Transverse colon (tissue), 3 donors: ENCODE measurements around the gene GATB.

Experiments used
- CTCF ChIP-seq, 5 experiments: fragments of 200-600 bp in 3 of 5; fragments of 450-650 bp in 2 of 5; sonication (generic) in 3 of 5; IDR thresholded peaks; 1 replicate in 2 of 5; 2 replicates in 3 of 5; pipeline ENCODE4 v1.5.1; 2016 to 2017; ENCODE audit warnings: antibody characterized with exemption in 5 of 5, inconsistent platforms in 3 of 5, mild to moderate bottlenecking in 2 of 5, moderate library complexity in 1 of 5
- EP300 ChIP-seq: sonication (generic); formaldehyde crosslinking; IDR thresholded peaks from one replicate; pipeline ENCODE4 v1.6.1; 2017; ENCODE audit warnings: antibody characterized with exemption, low read depth
- POLR2A ChIP-seq: fragments of 450-650 bp; IDR thresholded peaks from one replicate; pipeline ENCODE4 v1.6.1; 2016; ENCODE audit warnings: antibody characterized with exemption, mild to moderate bottlenecking, moderate library complexity

DNA sequence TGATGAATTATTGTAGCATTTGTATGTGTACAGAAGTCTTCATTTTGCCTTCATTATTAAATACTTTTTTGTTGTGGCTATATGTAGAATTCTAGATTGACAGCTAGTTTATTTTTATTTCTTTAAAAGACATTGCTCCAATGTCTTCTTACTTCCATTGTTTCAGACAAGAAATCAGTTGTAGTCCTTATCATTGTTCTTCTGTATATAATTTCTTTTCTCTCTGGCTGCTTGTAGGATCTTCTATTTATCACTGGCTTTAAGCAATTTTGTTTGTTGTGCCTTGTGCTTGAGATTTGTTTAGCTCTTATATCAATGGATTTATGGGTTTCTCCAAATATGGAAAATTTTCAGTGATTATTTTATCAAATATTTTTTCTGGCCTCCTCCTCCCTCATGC, 13.5 kb upstream of the GATB start:
- TF ChIP-seq CTCF (IDR thresholded peaks at IDR 0.05) (no peak), POLR2A (no peak), EP300 (no peak)
